ENCODE measurements around the gene ZFAND2A.

ZFAND2A gene

GRCh38 chr7:1188720-1189294 lies 28.8 kb upstream of the ZFAND2A start:
- no peak for DNase-seq (ENCODE audit: low read depth)
- TF ChIP-seq CTCF (IDR thresholded peaks at IDR 0.05; ENCODE audit: insufficient read depth, low read depth, low read length, missing control alignments): no peak
- H3K4me3 ChIP-seq (ENCODE audit: low read length): no peak overlapping the region

- H3K4me3 ChIP-seq (ENCODE audit: low read length): no peak overlapping the region
- DNase-seq (ENCODE audit: low read depth): no peak
- no peak for TF ChIP-seq CTCF (IDR thresholded peaks at IDR 0.05; ENCODE audit: insufficient read depth, low read depth, low read length, missing control alignments)
Observed at GRCh38 chr7:1187127-1187526, 27.1 kb upstream of the ZFAND2A start.

- no peak for TF ChIP-seq CTCF (IDR thresholded peaks at IDR 0.05; ENCODE audit: insufficient read depth, low read depth, low read length, missing control alignments)
- DNase-seq (ENCODE audit: low read depth): no peak
- H3K4me3 ChIP-seq (ENCODE audit: low read length): no peak overlapping the region
Observed at GRCh38 chr7:1181640-1182039, 21.6 kb upstream of the ZFAND2A start.

GRCh38 chr7:1181031-1181430 lies 21.0 kb upstream of the ZFAND2A start:
- DNase-seq (ENCODE audit: low read depth): no peak
- no peak overlapping the region for H3K4me3 ChIP-seq (ENCODE audit: low read length)
- TF ChIP-seq CTCF (IDR thresholded peaks at IDR 0.05; ENCODE audit: insufficient read depth, low read depth, low read length, missing control alignments): no peak

GRCh38 chr7:1176891-1177373 lies 16.9 kb upstream of the ZFAND2A start:
- H3K4me3 ChIP-seq (ENCODE audit: low read length): no peak overlapping the region
- DNase-seq (ENCODE audit: low read depth): peak; percentile 64

GRCh38 chr7:1175967-1176851 lies 16.2 kb upstream of the ZFAND2A start:
- peak; percentile 93 for TF ChIP-seq CTCF (IDR thresholded peaks at IDR 0.05; ENCODE audit: insufficient read depth, low read depth, low read length, missing control alignments)
- H3K4me3 ChIP-seq (ENCODE audit: low read length): peak overlapping the region; percentile 31

More at GRCh38 chr7:1176891-1177373, 16.9 kb upstream of the ZFAND2A start:
- TF ChIP-seq CTCF (IDR thresholded peaks at IDR 0.05; ENCODE audit: insufficient read depth, low read depth, low read length, missing control alignments): peak; percentile 59

More at GRCh38 chr7:1175967-1176851, 16.2 kb upstream of the ZFAND2A start:
- peak; percentile 72 for DNase-seq (ENCODE audit: low read depth)
